Trophoblast cell (in vitro differentiated cells and primary cell): ENCODE measurements around the gene AARS1.
"Not testable (repeated sequence)": the region's sequence is repeated elsewhere in the genome, so short reads cannot be mapped to it uniquely, and the experiment has no call there.

Experiments used
- DNase-seq, 2 donors: peaks; one replicate each; pipeline ENCODE4 v3.0.0-alpha.2; 2016
- H2AFZ ChIP-seq: 2 replicates; pipeline ENCODE4 v1.6.1; 2013; ENCODE audit warnings: low read length, moderate library complexity, mild to moderate bottlenecking; ENCODE audit not compliant: insufficient read depth, poor library complexity
- H2AK5ac ChIP-seq: 2 replicates; pipeline ENCODE4 v1.6.1; 2013; ENCODE audit warnings: mild to moderate bottlenecking, low read length
- H2BK120ac ChIP-seq: 2 replicates; pipeline ENCODE4 v1.6.1; 2013; ENCODE audit warnings: low read length, mild to moderate bottlenecking, moderate library complexity; ENCODE audit not compliant: insufficient read depth, poor library complexity
- H2BK12ac ChIP-seq: 2 replicates; pipeline ENCODE4 v1.6.1; 2013; ENCODE audit warnings: mild to moderate bottlenecking, low read length, moderate library complexity
- H2BK5ac ChIP-seq: 2 replicates; pipeline ENCODE4 v1.6.1; 2013; ENCODE audit warnings: low read length, low read depth, moderate library complexity, mild to moderate bottlenecking; ENCODE audit not compliant: poor library complexity
- H3K14ac ChIP-seq: 2 replicates; pipeline ENCODE4 v1.6.1; 2013; ENCODE audit warnings: mild to moderate bottlenecking, low read length
- H3K18ac ChIP-seq: 2 replicates; pipeline ENCODE4 v1.6.1; 2013; ENCODE audit warnings: mild to moderate bottlenecking, low read length
- H3K23ac ChIP-seq: 2 replicates; pipeline ENCODE4 v1.6.1; 2013; ENCODE audit warnings: low read length
- H3K27ac ChIP-seq: 2 replicates; pipeline ENCODE4 v1.5.1; 2013; ENCODE audit warnings: low read depth, mild to moderate bottlenecking, inconsistent platforms, low read length, moderate library complexity
- H3K27me3 ChIP-seq: 2 replicates; pipeline ENCODE4 v1.6.1; 2013; ENCODE audit warnings: inconsistent platforms, mild to moderate bottlenecking, low read length, moderate library complexity; ENCODE audit not compliant: insufficient read depth
- H3K36me3 ChIP-seq, 2 experiments: 1 replicate in 1 of 2; 2 replicates in 1 of 2; pipeline ENCODE4 v1.6.1; 2013; ENCODE audit warnings: low read length in 2 of 2, mild to moderate bottlenecking in 2 of 2, moderate library complexity in 1 of 2; ENCODE audit not compliant: insufficient read depth in 2 of 2, control insufficient read depth in 1 of 2
- H3K4ac ChIP-seq: 2 replicates; pipeline ENCODE4 v1.6.1; 2013; ENCODE audit warnings: low read depth, mild to moderate bottlenecking, low read length, moderate library complexity
- H3K4me1 ChIP-seq, 2 experiments: 1 replicate in 1 of 2; 2 replicates in 1 of 2; pipeline ENCODE4 v1.6.1; 2013; ENCODE audit warnings: low read length in 2 of 2, mild to moderate bottlenecking in 2 of 2, moderate library complexity in 1 of 2; ENCODE audit not compliant: insufficient read depth in 2 of 2, control insufficient read depth in 1 of 2
- H3K4me2 ChIP-seq: 2 replicates; pipeline ENCODE4 v1.6.1; 2013; ENCODE audit warnings: inconsistent platforms, mild to moderate bottlenecking, low read length, moderate library complexity
- H3K4me3 ChIP-seq: 2 replicates; pipeline ENCODE4 v1.5.1; 2013; ENCODE audit warnings: mild to moderate bottlenecking, low read depth, low read length, inconsistent platforms
- H3K79me1 ChIP-seq: one replicate; pipeline ENCODE4 v1.6.1; 2013; ENCODE audit warnings: low read length
- H3K79me2 ChIP-seq: 2 replicates; pipeline ENCODE4 v1.6.1; 2013; ENCODE audit warnings: low read length, mild to moderate bottlenecking; ENCODE audit not compliant: control insufficient read depth, insufficient read depth, poor library complexity
- H3K9ac ChIP-seq: 2 replicates; pipeline ENCODE4 v1.6.1; 2013; ENCODE audit warnings: mild to moderate bottlenecking, low read length
- H3K9me3 ChIP-seq: 2 replicates; pipeline ENCODE4 v1.6.1; 2013; ENCODE audit warnings: low read depth, mild to moderate bottlenecking, control low read depth, inconsistent platforms, low read length; ENCODE audit not compliant: insufficient read depth
- H4K12ac ChIP-seq: 2 replicates; pipeline ENCODE4 v1.6.1; 2013; ENCODE audit warnings: low read depth, mild to moderate bottlenecking, low read length, moderate library complexity
- H4K8ac ChIP-seq: 2 replicates; pipeline ENCODE4 v1.6.1; 2013; ENCODE audit warnings: low read depth, mild to moderate bottlenecking, low read length, moderate library complexity
- H4K91ac ChIP-seq: one replicate; pipeline ENCODE4 v1.6.1; 2013; ENCODE audit warnings: low read depth, mild to moderate bottlenecking, low read length, moderate library complexity
- WGBS: extraction: QIAGEN DNeasy Blood & Tissue Kit; methylation state at CpG from one replicate; pipeline ENCODE4 v1.1.7; 2013; ENCODE audit warnings: missing lambda C conversion rate; ENCODE audit not compliant: insufficient read length, insufficient coverage; ENCODE audit errors: extremely low coverage; 5-methylcytosine and 5-hydroxymethylcytosine counted together

The AARS1 gene

DNA sequence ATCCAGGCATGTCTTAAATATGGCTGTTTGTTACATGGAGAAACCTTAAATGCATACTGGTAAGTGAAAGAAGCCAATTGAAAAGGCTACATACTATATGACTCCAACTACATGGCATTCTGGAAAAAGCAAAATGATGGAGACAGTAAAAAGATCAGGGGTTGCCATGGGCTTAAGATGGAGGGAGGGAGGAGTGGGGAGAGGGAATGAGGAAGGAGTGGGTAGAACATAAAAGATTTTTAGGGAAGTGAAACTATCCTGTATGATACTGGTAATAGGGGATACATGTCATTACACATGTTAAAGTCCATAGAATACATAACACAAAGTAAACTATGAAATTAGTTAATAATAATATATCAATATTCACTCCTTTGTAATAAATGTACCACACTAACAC lies 50.5 kb downstream of the AARS1 start:
- not testable (repeated sequence) for H3K4me1 ChIP-seq, H4K8ac ChIP-seq, H4K91ac ChIP-seq, H3K23ac ChIP-seq, H3K4ac ChIP-seq, H2BK12ac ChIP-seq, H3K27me3 ChIP-seq, H3K27ac ChIP-seq, H2BK120ac ChIP-seq, H2BK5ac ChIP-seq, H4K12ac ChIP-seq, H3K14ac ChIP-seq, H3K36me3 ChIP-seq, H3K9ac ChIP-seq, H3K79me2 ChIP-seq, H3K18ac ChIP-seq, DNase-seq, H3K4me2 ChIP-seq, H3K9me3 ChIP-seq, H2AK5ac ChIP-seq, H2AFZ ChIP-seq, H3K79me1 ChIP-seq, H3K4me3 ChIP-seq

DNA sequence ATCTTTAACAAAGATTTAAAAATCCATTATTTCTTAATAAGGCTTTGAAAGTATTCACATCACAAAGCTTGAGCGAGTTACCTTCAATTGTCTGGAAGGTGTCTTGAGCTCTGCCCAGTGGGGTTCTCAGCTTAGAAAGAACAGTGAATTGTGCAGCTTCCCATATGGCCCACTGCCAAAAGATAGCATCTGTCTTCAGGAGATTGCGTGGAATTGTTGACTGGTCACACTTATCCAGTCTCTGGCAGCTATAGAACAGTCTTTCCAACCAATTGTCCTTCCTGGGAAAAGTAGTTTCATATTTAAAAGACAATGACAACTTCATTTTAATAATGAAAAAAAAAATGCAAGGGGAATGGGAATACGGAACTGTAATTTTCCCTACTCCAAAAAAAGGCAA lies 57.5 kb downstream of the AARS1 start:
- H2BK5ac ChIP-seq, H3K79me2 ChIP-seq, H3K4me2 ChIP-seq, DNase-seq, H2AK5ac ChIP-seq, H3K79me1 ChIP-seq, H4K8ac ChIP-seq, H3K23ac ChIP-seq, H4K91ac ChIP-seq, H3K9ac ChIP-seq, H4K12ac ChIP-seq, H2BK12ac ChIP-seq, H3K4me1 ChIP-seq, H3K27me3 ChIP-seq, H2AFZ ChIP-seq, H2BK120ac ChIP-seq, H3K4me3 ChIP-seq, H3K9me3 ChIP-seq, H3K18ac ChIP-seq, H3K14ac ChIP-seq, H3K27ac ChIP-seq, H3K4ac ChIP-seq: not testable (repeated sequence)
- H3K36me3 ChIP-seq: peaks cover 2 to 11% of the 10 kb centered on the region in 2 experiments
- no CpG with 5 or more reads among the region's 3 CpGs for WGBS

DNA sequence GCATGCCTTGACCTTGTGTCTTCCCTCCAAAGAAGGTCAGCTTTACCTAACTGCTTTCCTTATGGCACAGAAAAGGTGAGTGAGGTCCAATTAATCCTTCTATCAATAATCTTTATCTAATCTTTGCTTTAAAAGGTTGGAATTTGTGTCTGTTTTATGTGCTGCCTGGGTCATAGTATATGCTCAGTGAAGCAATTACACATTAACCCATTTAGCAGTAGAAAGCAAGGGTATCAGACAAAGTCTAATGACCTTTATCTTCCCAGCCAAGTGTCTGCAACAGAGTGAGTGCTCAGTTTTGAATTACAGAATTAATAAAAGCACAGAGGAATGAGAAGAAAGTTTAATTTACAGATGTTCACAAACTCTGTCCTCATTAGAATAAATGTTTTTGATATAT lies 63.3 kb downstream of the AARS1 start:
- H3K4ac ChIP-seq, H2AK5ac ChIP-seq, H2AFZ ChIP-seq, H3K79me1 ChIP-seq, H3K36me3 ChIP-seq, H3K4me3 ChIP-seq, H4K12ac ChIP-seq, H2BK12ac ChIP-seq, H3K9ac ChIP-seq, H3K4me2 ChIP-seq, DNase-seq, H4K8ac ChIP-seq, H3K4me1 ChIP-seq, H3K79me2 ChIP-seq, H3K27me3 ChIP-seq, H3K27ac ChIP-seq, H3K14ac ChIP-seq, H2BK120ac ChIP-seq, H3K18ac ChIP-seq, H3K9me3 ChIP-seq, H4K91ac ChIP-seq, H2BK5ac ChIP-seq, H3K23ac ChIP-seq: not testable (repeated sequence)

DNA sequence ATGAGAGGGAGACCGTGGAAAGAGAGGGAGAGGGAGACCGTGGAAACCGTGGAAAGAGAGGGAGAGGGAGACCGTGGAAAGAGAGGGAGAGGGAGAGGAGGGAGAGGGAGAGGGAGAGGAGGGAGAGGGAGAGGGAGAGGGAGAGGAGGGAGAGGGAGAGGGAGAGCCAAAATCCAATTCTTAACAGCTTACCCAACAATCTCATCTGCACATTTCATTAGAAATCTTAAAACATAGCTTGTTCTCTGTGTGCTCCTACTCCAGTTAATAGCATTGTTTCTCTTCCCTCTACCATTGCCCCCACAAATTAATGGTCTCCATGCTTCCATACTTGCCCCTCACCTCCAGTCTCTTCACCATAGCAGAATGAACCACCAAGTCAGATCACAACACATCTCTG lies 63.9 kb downstream of the AARS1 start:
- H3K27me3 ChIP-seq, H3K4ac ChIP-seq, H4K8ac ChIP-seq, H3K4me1 ChIP-seq, H3K14ac ChIP-seq, H2BK12ac ChIP-seq, H2AFZ ChIP-seq, H3K4me2 ChIP-seq, H3K27ac ChIP-seq, H4K91ac ChIP-seq, H3K23ac ChIP-seq, H3K4me3 ChIP-seq, H3K79me2 ChIP-seq, H3K9ac ChIP-seq, H4K12ac ChIP-seq, H3K9me3 ChIP-seq, H3K18ac ChIP-seq, H2BK120ac ChIP-seq, H2BK5ac ChIP-seq, H2AK5ac ChIP-seq, H3K36me3 ChIP-seq, H3K79me1 ChIP-seq, DNase-seq: not testable (repeated sequence)
- no CpG with 5 or more reads among the region's 4 CpGs for WGBS

DNA sequence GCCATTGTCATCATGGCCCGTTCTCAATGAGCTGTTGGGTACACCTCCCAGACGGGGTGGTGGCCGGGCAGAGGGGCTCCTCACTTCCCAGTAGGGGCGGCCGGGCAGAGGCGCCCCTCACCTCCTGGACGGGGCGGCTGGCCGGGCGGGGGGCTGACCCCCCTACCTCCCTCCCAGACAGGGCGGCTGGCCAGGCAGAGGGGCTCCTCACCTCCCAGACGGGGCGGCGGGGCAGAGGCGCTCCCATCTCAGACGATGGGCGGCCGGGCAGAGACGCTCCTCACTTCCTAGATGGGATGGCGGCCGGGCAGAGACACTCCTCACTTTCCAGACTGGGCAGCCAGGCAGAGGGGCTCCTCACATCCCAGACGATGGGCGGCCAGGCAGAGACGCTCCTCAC lies 64.7 kb downstream of the AARS1 start:
- not testable (repeated sequence) for H3K4me2 ChIP-seq, H2BK120ac ChIP-seq, H2AFZ ChIP-seq, H3K36me3 ChIP-seq, H4K8ac ChIP-seq, H3K79me2 ChIP-seq, H3K9me3 ChIP-seq, H3K9ac ChIP-seq, H4K12ac ChIP-seq, H3K4ac ChIP-seq, H3K4me3 ChIP-seq, H2BK5ac ChIP-seq, H3K4me1 ChIP-seq, H3K14ac ChIP-seq, H2AK5ac ChIP-seq, H3K27ac ChIP-seq, H3K23ac ChIP-seq, DNase-seq, H3K27me3 ChIP-seq, H4K91ac ChIP-seq, H3K18ac ChIP-seq, H2BK12ac ChIP-seq, H3K79me1 ChIP-seq
- no CpG with 5 or more reads among the region's 24 CpGs for WGBS
